Spleen (tissue), 11 donors: ENCODE results near the gene PTPRN2. TPM values are rescaled to one million over a fixed set of nuclear protein-coding genes. Genes with fewer than 3 reads are reported as not detected.
"Not testable (repeated sequence)": the region's sequence is repeated elsewhere in the genome, so short reads cannot be mapped to it uniquely, and the experiment has no call there.

Experiments
- DNase-seq: peaks from one replicate; pipeline ENCODE4 v3.0.0-alpha.2; 2020
- H3K27ac ChIP-seq, 8 donors: fragments of 200-600 bp; sonication (generic) in 7 of 8; 1 replicate in 4 of 8; 2 replicates in 4 of 8; pipeline versions ENCODE4 v1.5.0 to v1.8.0; 2016 to 2021; ENCODE audit warnings: inconsistent platforms in 4 of 8, mild to moderate bottlenecking in 4 of 8, moderate library complexity in 1 of 8
- H3K27me3 ChIP-seq, 7 donors: fragments of 200-600 bp; sonication (generic) in 6 of 7; replicated peaks in 1 of 7; 1 replicate in 4 of 7; 2 replicates in 3 of 7; pipeline versions ENCODE4 v1.5.0 to v1.8.0; 2016 to 2021; ENCODE audit warnings: inconsistent platforms in 3 of 7, mild to moderate bottlenecking in 1 of 7
- H3K36me3 ChIP-seq, 6 donors: fragments of 200-600 bp; sonication (generic) in 5 of 6; 1 replicate in 4 of 6; 2 replicates in 2 of 6; pipeline versions ENCODE4 v1.5.0 to v1.8.0; 2016 to 2021; ENCODE audit warnings: inconsistent platforms in 2 of 6
- H3K4me1 ChIP-seq, 6 donors: fragments of 200-600 bp; sonication (generic) in 5 of 6; 1 replicate in 3 of 6; 2 replicates in 3 of 6; pipeline versions ENCODE4 v1.5.0 to v1.8.0; 2016 to 2021; ENCODE audit warnings: inconsistent platforms in 3 of 6
- H3K4me3 ChIP-seq, 8 donors: fragments of 200-600 bp; sonication (generic) in 7 of 8; 1 replicate in 4 of 8; 2 replicates in 4 of 8; pipeline versions ENCODE4 v1.5.0 to v1.8.0; 2016 to 2021; ENCODE audit warnings: inconsistent platforms in 4 of 8, mild to moderate bottlenecking in 4 of 8, moderate library complexity in 2 of 8
- H3K9me3 ChIP-seq, 8 donors: fragments of 200-600 bp; sonication (generic) in 7 of 8; 1 replicate in 4 of 8; 2 replicates in 4 of 8; pipeline versions ENCODE4 v1.5.0 to v1.8.0; 2016 to 2021; ENCODE audit warnings: inconsistent platforms in 4 of 8
- CTCF ChIP-seq, 11 experiments: fragments of 200-600 bp in 7 of 11; fragments of 450-650 bp in 4 of 11; sonication (generic) in 4 of 11; IDR thresholded peaks in 8 of 11; conservative IDR thresholded peaks in 3 of 11; 1 replicate in 7 of 11; 2 replicates in 4 of 11; pipeline versions ENCODE4 v1.4.0 to v1.8.0; 2016 to 2021; ENCODE audit warnings: antibody characterized with exemption in 11 of 11, inconsistent platforms in 4 of 11, mild to moderate bottlenecking in 1 of 11
- POLR2A ChIP-seq, 3 donors: fragments of 450-650 bp; IDR thresholded peaks; one replicate each; pipeline ENCODE4 v1.5.1; 2017; ENCODE audit warnings: antibody characterized with exemption in 3 of 3, mild to moderate bottlenecking in 1 of 3
- POLR2AphosphoS5 ChIP-seq, 3 donors: sonication (generic); formaldehyde crosslinking; IDR thresholded peaks; one replicate each; pipeline ENCODE4 v1.5.1; 2017; ENCODE audit warnings: antibody characterized with exemption in 3 of 3
- WGBS, 5 donors: extraction: QIAGEN DNeasy Blood & Tissue Kit in 3 of 5; methylation state at CpG; one replicate each; pipeline versions ENCODE4 v1.1.5 to v1.1.7; 2013 to 2018; 5-methylcytosine and 5-hydroxymethylcytosine counted together
- intact Hi-C: fragments of 100-400 bp; cut with DNase I; formaldehyde crosslinking; loops from one replicate; pipeline ENCODE4 v1.15.0; 2023; ENCODE audit warnings: low total_unique reads
- polyA plus RNA-seq, 3 donors: library from polyadenylated mRNA; stranded (reverse); fragments of 200-250 nt; gene quantifications; one replicate each; pipeline ENCODE4 v1.2.1, GENCODE V29; 2013
- total RNA-seq, 7 donors: library from RNA; depleted of rRNA in 3 of 7; stranded (reverse); fragments of >200 nt in 3 of 7; fragmentation: NEBNext Ultra II Directional in 4 of 7; extraction: Animal tissue kit (Norgen Biotek cat#: 25700) in 4 of 7; gene quantifications; one replicate each; pipeline versions ENCODE4 v1.1.0 to v1.2.1, GENCODE V29; 2016 to 2021
- donor health status: healthy with polysubstance abuse.
- donor health status: DM: no; HTN: no; CAD: no; lungs with moderate emphysema.
- donor health status: DM: no; HTN: no; CAD: no.
- donor health status: Bipolar disorder and iron deficiency.
- donor health status: healthy.
- donor health status: DM: no; HTN: no; CAD: no.
- donor health status: DM: yes; HTN: yes; CAD: no.

PTPRN2 gene
- total and polyA plus RNA-seq, 10 donors: 7.0 to 22.8 (median 16.8) TPM

GRCh38 chr7:157903710-157904109 lies 683.9 kb downstream of the PTPRN2 start:
- no peak for DNase-seq
- H3K4me1 ChIP-seq: peaks cover 0 to 9% (median 0%) of the 10 kb centered on the region in 6 donors
- H3K4me3 ChIP-seq: no peak overlapping the region
- intact Hi-C loops: no loop called here
- TF ChIP-seq POLR2AphosphoS5 (IDR thresholded peaks at IDR 0.05) (no peak), POLR2A (IDR thresholded peaks at IDR 0.05) (no peak), CTCF (IDR thresholded peaks at IDR 0.05 in 8 of 11, conservative IDR thresholded peaks at IDR 0.05 in 3 of 11) (no peak)
- H3K36me3 ChIP-seq: no peaks in the 10 kb centered on the region
- 76 to 85% (median 79%) methylated on average over 7 to 14 of the region's 14 CpGs for WGBS, 5 donors
- peaks cover 0 to 11% (median 0%) of the 10 kb centered on the region in 7 donors for H3K27me3 ChIP-seq
- H3K27ac ChIP-seq: no peak overlapping the region
- peaks cover 0 to 2% (median 0%) of the 10 kb centered on the region in 8 donors for H3K9me3 ChIP-seq

DNA sequence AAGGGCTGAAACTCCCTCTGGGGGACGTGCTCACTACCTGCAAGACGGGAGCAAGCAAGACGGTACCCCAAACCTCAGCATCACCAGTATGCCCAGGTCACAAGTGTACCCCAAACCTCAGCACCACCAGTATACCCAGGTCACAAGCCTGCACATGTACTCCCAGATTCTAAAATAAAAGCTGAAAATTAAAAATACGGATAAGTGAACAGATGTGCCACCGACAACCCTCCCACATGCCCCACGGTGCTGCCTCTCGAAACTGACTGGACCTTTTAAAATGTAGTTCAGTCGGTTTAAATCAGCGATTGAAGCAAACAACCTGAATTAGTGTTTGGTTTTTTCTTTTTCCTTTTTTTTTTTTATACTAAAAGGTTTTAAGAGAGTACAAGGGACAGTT lies 684.3 kb downstream of the PTPRN2 start:
- WGBS, 5 donors: 83 to 90% (median 88%) methylated on average over 9 of the region's 9 CpGs
- TF ChIP-seq POLR2AphosphoS5 (IDR thresholded peaks at IDR 0.05): no peak
- no peak for TF ChIP-seq POLR2A (IDR thresholded peaks at IDR 0.05)
- no peak for TF ChIP-seq CTCF (IDR thresholded peaks at IDR 0.05 in 8 of 11, conservative IDR thresholded peaks at IDR 0.05 in 3 of 11)

GRCh38 chr7:157901816-157902610 lies 685.6 kb downstream of the PTPRN2 start:
- H3K4me3 ChIP-seq, DNase-seq, H3K9me3 ChIP-seq, H3K27ac ChIP-seq, H3K4me1 ChIP-seq, H3K36me3 ChIP-seq, intact Hi-C loops: not testable (repeated sequence)
- 84 to 89% (median 87%) methylated on average over 32 to 44 of the region's 45 CpGs for WGBS, 5 donors
- peaks cover 0 to 25% (median 0%) of the 10 kb centered on the region in 7 donors for H3K27me3 ChIP-seq

More for the DNA sequence above, 684.3 kb downstream of the PTPRN2 start:
- Histone ChIP-seq H3K4me1 (peaks cover 0 to 9% (median 0%) of the 10 kb centered on the region in 6 donors), H3K4me3 (no peak overlapping the region), H3K9me3 (peaks cover 0 to 2% (median 0%) of the 10 kb centered on the region in 8 donors), H3K27me3 (peaks cover 0 to 13% (median 0%) of the 10 kb centered on the region in 7 donors), H3K27ac (no peak overlapping the region), H3K36me3 (no peaks in the 10 kb centered on the region)
- intact Hi-C loops: no loop called here
- DNase-seq: no peak

GRCh38 chr7:157901166-157901565 lies 686.5 kb downstream of the PTPRN2 start:
- Histone ChIP-seq H3K9me3 (peaks cover 0 to 2% (median 0%) of the 10 kb centered on the region in 8 donors), H3K36me3 (no peaks in the 10 kb centered on the region), H3K4me1 (peaks cover 0 to 7% (median 0%) of the 10 kb centered on the region in 6 donors), H3K27me3 (peaks cover 0 to 19% (median 0%) of the 10 kb centered on the region in 7 donors), H3K27ac (no peak overlapping the region), H3K4me3 (no peak overlapping the region)
- DNase-seq: no peak
- intact Hi-C loops: no loop called here
- TF ChIP-seq POLR2AphosphoS5 (IDR thresholded peaks at IDR 0.05): no peak
- no peak for TF ChIP-seq CTCF (IDR thresholded peaks at IDR 0.05 in 8 of 11, conservative IDR thresholded peaks at IDR 0.05 in 3 of 11)
- TF ChIP-seq POLR2A (IDR thresholded peaks at IDR 0.05): no peak
- 84 to 94% (median 87%) methylated on average over 14 of the region's 14 CpGs for WGBS, 5 donors
